Effector memory CD4-positive, alpha-beta T cell (primary cell): ENCODE results near the gene PRTN3.
"Not testable (repeated sequence)": the region's sequence is repeated elsewhere in the genome, so short reads cannot be mapped to it uniquely, and the experiment has no call there.

Experiments
- DNase-seq, 3 donors: peaks; one replicate each; pipeline ENCODE4 v3.0.0-alpha.2; 2020
- H3K27ac ChIP-seq: 2 replicates; pipeline ENCODE4 v1.7.0; 2013; ENCODE audit warnings: mild to moderate bottlenecking, low read length, moderate library complexity; ENCODE audit not compliant: insufficient read depth, poor library complexity, severe bottlenecking
- H3K27me3 ChIP-seq: replicated peaks from 2 replicates; pipeline ENCODE4 v1.7.0; 2013; ENCODE audit warnings: mild to moderate bottlenecking, low read length; ENCODE audit not compliant: insufficient read depth, control insufficient read depth, poor library complexity, severe bottlenecking
- H3K36me3 ChIP-seq: 2 replicates; pipeline ENCODE4 v1.7.0; 2013; ENCODE audit warnings: mild to moderate bottlenecking, low read length, moderate library complexity; ENCODE audit not compliant: control insufficient read depth, insufficient read depth
- H3K4me1 ChIP-seq: 2 replicates; pipeline ENCODE4 v1.7.0; 2013; ENCODE audit warnings: low read length, mild to moderate bottlenecking; ENCODE audit not compliant: control insufficient read depth, insufficient read depth, poor library complexity, severe bottlenecking
- H3K4me3 ChIP-seq: 2 replicates; pipeline ENCODE4 v1.7.0; 2013; ENCODE audit warnings: low read length, low read depth, mild to moderate bottlenecking; ENCODE audit not compliant: insufficient read depth, poor library complexity, severe bottlenecking
- H3K9me3 ChIP-seq: 2 replicates; pipeline ENCODE4 v1.7.0; 2013; ENCODE audit warnings: mild to moderate bottlenecking, low read length, moderate library complexity; ENCODE audit not compliant: control insufficient read depth

The PRTN3 gene

DNA sequence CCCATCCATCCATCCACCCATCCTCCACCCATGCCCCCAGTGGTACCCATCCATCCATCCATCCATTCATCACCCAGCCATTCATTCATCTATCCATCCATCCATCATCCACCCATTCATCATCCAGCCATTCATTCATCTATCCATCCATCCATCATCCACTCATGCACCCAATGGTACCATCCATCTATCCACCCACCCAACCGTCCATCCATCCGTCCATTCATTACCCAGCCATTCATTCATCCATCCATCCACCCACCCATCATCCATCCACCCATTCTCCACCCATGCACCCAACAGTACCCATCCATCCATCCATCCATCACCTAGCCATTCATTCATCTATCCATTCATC lies 24.3 kb upstream of the PRTN3 start:
- Histone ChIP-seq H3K4me3 (no peak overlapping the region), H3K9me3 (no peaks in the 10 kb centered on the region), H3K4me1 (peaks cover 3% of the 10 kb centered on the region), H3K36me3 (peaks cover 8% of the 10 kb centered on the region), H3K27me3 (peaks cover 4% of the 10 kb centered on the region), H3K27ac (no peak overlapping the region)
- no peak for DNase-seq

DNA sequence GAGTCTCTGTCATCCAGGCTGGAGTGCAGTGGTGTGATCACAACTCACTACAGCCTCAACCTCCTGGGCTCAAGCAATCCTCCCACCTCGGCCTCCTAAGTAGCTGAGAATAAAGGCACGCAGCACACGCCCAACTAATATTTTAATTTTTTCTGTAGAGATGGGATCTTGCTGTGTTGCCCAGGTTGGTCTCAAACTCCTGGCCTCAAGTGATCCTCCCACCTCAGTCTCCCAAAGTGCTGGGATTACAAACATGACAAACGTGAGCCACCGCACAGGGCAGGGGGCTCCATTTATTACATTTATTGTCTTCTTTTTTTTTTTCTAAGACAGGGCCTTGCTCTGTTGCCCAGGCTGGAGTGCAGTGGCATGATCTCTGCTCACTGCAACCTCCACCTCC lies 20.6 kb upstream of the PRTN3 start:
- not testable (repeated sequence) for DNase-seq, H3K9me3 ChIP-seq, H3K27ac ChIP-seq, H3K4me3 ChIP-seq, H3K36me3 ChIP-seq
- H3K27me3 ChIP-seq, result peaks cover 15% of the 10 kb centered on the region
- peaks cover 11% of the 10 kb centered on the region for H3K4me1 ChIP-seq

DNA sequence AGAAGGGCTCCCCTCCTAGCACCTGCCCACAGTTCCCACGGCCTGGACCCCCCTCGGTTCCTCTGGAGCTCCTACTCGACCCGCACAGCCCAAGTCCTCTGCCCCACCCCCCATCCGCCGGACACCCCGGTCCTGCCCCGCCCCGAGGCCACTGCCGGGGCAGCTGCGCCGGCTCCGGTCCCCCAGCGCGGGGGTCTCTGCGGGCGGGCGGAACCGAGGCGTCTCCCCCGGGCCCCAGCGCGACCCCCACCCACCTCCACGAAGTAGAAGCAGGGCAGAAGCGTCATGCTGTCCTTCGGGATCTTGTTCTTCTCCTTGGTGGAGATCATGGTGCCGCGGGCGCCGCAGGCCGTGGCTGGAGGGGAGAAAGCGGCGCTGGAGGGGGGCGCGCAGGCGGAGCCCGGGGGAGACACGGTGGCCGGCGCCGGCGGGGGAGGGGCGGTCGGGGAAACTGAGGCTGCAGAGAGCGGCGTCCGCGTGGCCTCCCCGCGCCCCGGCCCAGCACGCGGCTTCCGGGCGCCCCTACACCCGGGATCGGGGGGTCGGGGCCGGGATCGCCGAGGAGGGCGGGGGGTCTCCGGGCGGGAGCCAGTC lies 19.5 kb upstream of the PRTN3 start:
- DNase-seq, result no peak
- Histone ChIP-seq H3K27me3 (peaks cover 15% of the 10 kb centered on the region), H3K4me1 (peaks cover 11% of the 10 kb centered on the region), H3K36me3 (no peaks in the 10 kb centered on the region), H3K27ac (no peak overlapping the region), H3K9me3 (no peaks in the 10 kb centered on the region), H3K4me3 (no peak overlapping the region)

DNA sequence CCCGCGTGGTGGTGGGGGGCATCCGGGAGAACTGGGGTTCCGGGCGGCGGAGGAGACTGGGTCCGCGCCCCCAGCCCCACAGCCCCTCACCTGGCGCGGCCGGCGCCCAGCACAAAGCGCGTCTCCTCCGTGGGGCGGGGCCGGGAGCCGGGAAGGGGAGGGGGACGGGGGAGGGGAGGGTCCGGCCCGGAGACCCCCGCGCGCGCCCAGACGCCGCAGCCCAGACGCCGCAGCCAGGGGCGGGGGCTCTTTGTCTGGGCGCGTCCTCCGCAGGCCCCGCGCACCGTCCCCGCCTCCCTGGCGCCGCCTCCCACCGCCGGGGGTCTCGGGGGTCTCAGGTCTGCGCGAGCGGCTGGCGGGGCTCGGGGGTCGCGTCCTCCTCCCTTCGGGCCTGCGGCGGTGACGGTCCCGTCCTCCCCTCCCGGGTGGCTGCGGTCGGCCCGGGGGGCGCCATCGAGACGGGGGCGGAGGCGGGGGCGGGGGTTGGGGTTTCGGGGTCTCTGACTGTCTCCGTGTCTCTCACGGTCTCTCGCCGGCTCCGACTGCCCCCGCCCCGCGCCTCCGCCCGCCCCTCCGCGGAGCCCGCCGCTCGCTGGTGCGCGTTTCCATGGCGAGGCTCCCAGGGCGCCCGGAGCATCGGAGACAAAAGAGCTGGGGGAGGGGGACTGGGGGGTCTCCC lies 18.8 kb upstream of the PRTN3 start, which contains the start of gene PLPPR3:
Gene PLPPR3 (minus strand): TSS at position 131 of the 679 bp plus-strand sequence. CDS start 396 bp downstream, outside the sequence.
- H3K4me1 ChIP-seq, result peaks cover 11% of the 10 kb centered on the region
- H3K36me3 ChIP-seq, result no peaks in the 10 kb centered on the region
- no peaks in the 10 kb centered on the region for H3K9me3 ChIP-seq
- no peak for DNase-seq
- no peak within 1 kb of the TSS for H3K4me3 ChIP-seq
- H3K27me3 ChIP-seq, result peaks cover 15% of the 10 kb centered on the region
- H3K27ac ChIP-seq, result no peak within 1 kb of the TSS

DNA sequence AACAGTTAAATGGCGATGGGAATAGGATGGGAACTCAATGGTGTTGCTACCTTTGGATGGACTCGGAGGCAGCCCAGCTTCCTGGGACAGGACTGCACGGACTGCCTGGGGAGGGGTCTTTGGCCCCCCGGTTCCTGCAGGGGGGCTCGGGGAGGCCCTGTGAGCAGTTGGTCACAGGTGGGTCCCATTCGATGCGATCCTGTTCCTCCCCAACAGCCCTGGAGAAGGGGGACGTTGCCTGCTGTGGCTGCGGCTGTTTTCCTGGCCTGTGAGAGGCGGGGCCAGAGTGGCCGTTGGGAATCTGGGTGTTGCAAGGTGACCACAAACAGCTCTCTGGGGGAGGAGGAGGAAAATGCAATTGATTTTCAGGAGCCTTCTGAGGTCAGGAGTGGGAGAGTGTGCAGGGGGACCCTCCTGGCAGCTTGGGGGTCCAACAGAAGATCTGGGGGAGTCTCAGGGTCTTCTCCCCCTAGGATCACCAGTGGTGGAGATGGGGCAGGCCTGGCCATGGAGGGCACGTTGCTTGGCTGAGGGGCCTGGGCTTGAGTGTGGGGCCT lies 17.2 kb upstream of the PRTN3 start:
- no peaks in the 10 kb centered on the region for H3K36me3 ChIP-seq

DNA sequence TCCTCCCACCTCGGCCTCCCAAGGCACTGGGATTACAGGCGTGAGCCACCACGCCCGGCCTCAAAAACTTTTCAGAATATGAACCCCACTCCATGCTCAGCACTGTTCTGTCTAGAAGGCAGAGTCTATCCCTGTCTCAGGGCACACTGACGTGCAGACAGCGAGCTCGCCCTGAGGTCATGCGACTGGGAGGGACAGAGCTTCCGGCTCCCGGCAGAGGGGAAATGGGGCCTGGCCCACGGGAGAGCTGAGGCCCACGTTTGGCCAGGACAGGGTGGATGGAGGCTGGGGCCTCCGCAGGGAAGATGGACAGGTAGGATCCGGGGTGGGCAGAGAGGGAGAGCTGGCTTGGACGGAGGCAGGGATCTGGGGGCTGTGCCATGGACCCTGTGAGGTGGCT lies 15.9 kb upstream of the PRTN3 start:
- Histone ChIP-seq H3K27me3 (peaks cover 15% of the 10 kb centered on the region), H3K36me3 (no peaks in the 10 kb centered on the region), H3K4me1 (peaks cover 11% of the 10 kb centered on the region), H3K27ac (no peak overlapping the region), H3K4me3 (no peak overlapping the region), H3K9me3 (no peaks in the 10 kb centered on the region)
- no peak for DNase-seq

More for the DNA sequence above, 17.2 kb upstream of the PRTN3 start:
- Histone ChIP-seq H3K9me3 (no peaks in the 10 kb centered on the region), H3K27ac (no peak overlapping the region), H3K4me3 (no peak overlapping the region), H3K4me1 (peaks cover 11% of the 10 kb centered on the region), H3K27me3 (peaks cover 15% of the 10 kb centered on the region)
- DNase-seq, result no peak

DNA sequence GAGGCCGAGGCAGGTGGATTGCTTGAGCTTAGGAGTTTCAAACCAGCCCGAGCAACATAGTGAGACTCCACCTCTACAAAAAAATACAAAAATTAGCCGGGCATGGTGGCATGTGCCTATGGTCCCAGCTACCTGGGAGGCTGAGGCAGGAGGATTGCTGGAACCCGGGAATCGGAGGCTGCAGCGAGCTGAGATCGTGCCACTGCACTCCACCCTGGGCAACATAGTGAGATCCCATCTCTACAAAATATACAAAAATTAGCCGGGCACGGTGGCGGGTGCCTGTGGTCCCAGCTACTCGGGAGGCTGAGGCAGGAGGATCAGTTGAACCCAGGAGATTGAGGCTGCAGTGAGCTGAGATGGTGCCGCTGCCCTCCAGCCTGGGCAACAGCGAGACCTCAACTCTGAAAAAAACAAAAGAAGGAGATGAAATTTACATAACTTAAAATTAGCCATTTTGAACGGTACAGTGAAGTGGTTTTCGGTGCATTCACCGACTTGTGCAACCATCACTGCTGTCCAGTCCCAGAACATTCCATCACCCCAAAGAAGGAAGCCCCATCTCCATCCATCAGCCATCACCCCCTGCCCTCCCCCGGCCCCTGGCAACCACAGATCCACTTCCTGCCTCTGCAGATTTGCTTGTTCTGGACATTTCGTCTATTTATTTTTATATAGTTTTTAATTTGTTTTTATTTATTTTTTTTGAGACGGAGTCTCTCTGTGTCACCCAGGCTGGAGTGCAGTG lies 14.7 kb upstream of the PRTN3 start:
- H3K9me3 ChIP-seq, result no peaks in the 10 kb centered on the region
- H3K36me3 ChIP-seq, result no peaks in the 10 kb centered on the region
- no peak for DNase-seq
- H3K4me1 ChIP-seq, result peaks cover 11% of the 10 kb centered on the region
- no peak overlapping the region for H3K4me3 ChIP-seq
- peaks cover 15% of the 10 kb centered on the region for H3K27me3 ChIP-seq
- H3K27ac ChIP-seq, result no peak overlapping the region

DNA sequence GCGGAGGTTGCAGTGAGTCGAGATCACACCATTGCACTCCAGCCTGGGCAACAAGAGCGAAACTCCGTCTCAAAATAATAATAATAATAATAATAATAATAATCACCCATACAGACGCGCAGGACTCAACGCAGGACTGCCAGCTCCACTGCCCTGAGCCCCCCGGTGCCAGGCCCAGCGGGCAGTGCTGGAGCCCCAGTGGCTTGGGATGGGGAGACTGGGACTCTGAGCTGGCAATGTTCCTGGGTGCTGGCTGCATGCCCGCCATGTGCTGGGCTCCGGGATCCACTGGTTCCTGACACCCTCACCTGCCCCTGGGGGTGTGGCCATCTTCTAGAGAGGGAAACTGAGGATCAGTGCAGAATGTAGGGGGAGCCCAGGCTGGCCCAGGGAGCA lies 13.5 kb upstream of the PRTN3 start:
- no peaks in the 10 kb centered on the region for H3K36me3 ChIP-seq
- H3K27me3 ChIP-seq, result peaks cover 10% of the 10 kb centered on the region
- H3K4me3 ChIP-seq, result no peak overlapping the region
- H3K4me1 ChIP-seq, result no peaks in the 10 kb centered on the region
- no peak for DNase-seq
- no peaks in the 10 kb centered on the region for H3K9me3 ChIP-seq
- no peak overlapping the region for H3K27ac ChIP-seq

DNA sequence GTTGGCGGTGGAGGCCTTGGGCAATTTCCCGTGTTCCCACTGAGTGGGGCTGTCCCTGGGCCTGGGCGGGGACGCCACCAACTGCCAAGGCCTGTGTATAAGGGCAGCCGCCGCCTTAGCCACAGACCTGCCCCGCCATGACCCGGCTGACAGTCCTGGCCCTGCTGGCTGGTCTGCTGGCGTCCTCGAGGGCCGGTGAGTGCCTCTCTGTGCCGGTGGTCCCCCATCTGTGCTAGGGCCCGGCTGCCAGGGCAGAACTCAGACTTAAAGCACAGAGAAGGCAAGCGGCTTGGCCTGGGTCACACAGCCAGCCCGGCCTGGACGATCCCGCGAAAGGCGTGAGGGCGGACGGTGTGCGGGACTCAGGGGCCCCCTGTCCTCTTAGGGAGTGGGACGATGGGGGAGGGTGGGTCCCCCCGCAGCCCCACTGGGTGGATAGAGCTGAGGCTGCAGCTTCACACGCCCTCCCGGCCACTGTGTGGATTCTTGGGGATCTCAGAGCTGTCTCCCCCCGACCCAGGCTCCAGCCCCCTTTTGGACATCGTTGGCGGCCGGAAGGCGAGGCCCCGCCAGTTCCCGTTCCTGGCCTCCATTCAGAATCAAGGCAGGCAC lies 13.0 kb upstream of the PRTN3 start, which contains the start of gene AZU1:
Gene AZU1 (plus strand): TSS at position 128 of the 612 bp plus-strand sequence. CDS start 10 bp downstream, at position 138.
- Histone ChIP-seq H3K9me3 (no peaks in the 10 kb centered on the region), H3K4me3 (no peak within 1 kb of the TSS), H3K36me3 (no peaks in the 10 kb centered on the region), H3K27ac (no peak within 1 kb of the TSS), H3K4me1 (no peaks in the 10 kb centered on the region), H3K27me3 (peaks cover 8% of the 10 kb centered on the region)
- DNase-seq, result no peak
